Activated CD8-positive, alpha-beta T cell treated with anti-CD3 and anti-CD28 coated beads for 36 hours (primary cell): Measurements from ENCODE around the gene TRPM8. TPM values are rescaled to one million over a fixed set of nuclear protein-coding genes. Genes with fewer than 3 reads are reported as not detected.
"Not testable (repeated sequence)": the region's sequence is repeated elsewhere in the genome, so short reads cannot be mapped to it uniquely, and the experiment has no call there.

ENCODE experiments used
- ATAC-seq: fragments of 200-7000 bp; cut with Tn5 transposase; one replicate; pipeline ENCODE4 v1.10.0; 2021; ENCODE audit warnings: mild to moderate bottlenecking, moderate library complexity
- CTCF ChIA-PET: fragments of 350-600 bp; sonication (Branson Sonifier 250); formaldehyde crosslinking; loops from one replicate; lab custom pipeline; 2021; ENCODE audit warnings: antibody characterized with exemption; lab: Charles Lee
- POLR2A ChIA-PET: fragments of 350-600 bp; sonication (Branson Sonifier 250); formaldehyde crosslinking; loops from one replicate; lab custom pipeline; 2021; ENCODE audit warnings: antibody characterized with exemption; lab: Charles Lee
- DNase-seq: peaks from one replicate; pipeline ENCODE4 v3.0.0-alpha.2; 2020
- H3K27ac Mint-ChIP-seq: one replicate; pipeline ENCODE4 v1.8.0; 2021; ENCODE audit warnings: mild to moderate bottlenecking, mixed read lengths
- H3K27me3 Mint-ChIP-seq: one replicate; pipeline ENCODE4 v1.8.0; 2021; ENCODE audit warnings: mixed read lengths
- H3K36me3 Mint-ChIP-seq: one replicate; pipeline ENCODE4 v1.8.0; 2021; ENCODE audit warnings: low read depth, mixed read lengths
- H3K4me1 Mint-ChIP-seq: one replicate; pipeline ENCODE4 v1.8.0; 2021; ENCODE audit warnings: low read depth, mixed read lengths
- H3K4me3 Mint-ChIP-seq: one replicate; pipeline ENCODE4 v1.8.0; 2021; ENCODE audit warnings: mild to moderate bottlenecking, moderate library complexity, mixed read lengths
- H3K9me3 Mint-ChIP-seq: one replicate; pipeline ENCODE4 v1.8.0; 2021; ENCODE audit warnings: mixed read lengths
- intact Hi-C: fragments of 100-400 bp; cut with micrococcal nuclease; formaldehyde crosslinking; loops from one replicate; pipeline ENCODE4 v1.10.0; 2022
- total RNA-seq, 2 experiments: library from RNA; stranded (reverse); gene quantifications; one replicate each; pipeline ENCODE4 v1.2.3, GENCODE V29; 2021
- TF ChIP-seq, protein P1 (sequence below): fragments of 200-600 bp; IDR thresholded peaks from one replicate; pipeline ENCODE4 v1.8.0; 2022; ENCODE audit warnings: antibody characterized with exemption, mild to moderate bottlenecking

TRPM8 gene
- not detected for total RNA-seq

GRCh38 chr2:233917116-233917515 is at the start of gene TRPM8:
Gene TRPM8, plus strand, starts transcription at chr2:233917373. Its CDS starts 9,165 bp downstream, at chr2:233926538.
- Mint-ChIP-seq H3K4me1 (peaks cover 5% of the 10 kb centered on the region), H3K4me3 (no peak within 1 kb of the TSS), H3K27ac (no peak within 1 kb of the TSS), H3K36me3 (no peaks in the 10 kb centered on the region), H3K9me3 (no peaks in the 10 kb centered on the region), H3K27me3 (peaks cover 20% of the 10 kb centered on the region)
- ATAC-seq (no peak), DNase-seq (no peak)
- ChIA-PET POLR2A (interaction anchor here (1.6 kb wide), 1 partner anchor 15 kb away, joined by 4 read pairs; no protein-coding TSS in a partner anchor), CTCF (interaction anchor here (1.1 kb wide), 1 partner anchor 11 kb away, joined by 3 read pairs; no protein-coding TSS in a partner anchor)
- intact Hi-C loops: no loop called here
- TF ChIP-seq, protein P1, sequence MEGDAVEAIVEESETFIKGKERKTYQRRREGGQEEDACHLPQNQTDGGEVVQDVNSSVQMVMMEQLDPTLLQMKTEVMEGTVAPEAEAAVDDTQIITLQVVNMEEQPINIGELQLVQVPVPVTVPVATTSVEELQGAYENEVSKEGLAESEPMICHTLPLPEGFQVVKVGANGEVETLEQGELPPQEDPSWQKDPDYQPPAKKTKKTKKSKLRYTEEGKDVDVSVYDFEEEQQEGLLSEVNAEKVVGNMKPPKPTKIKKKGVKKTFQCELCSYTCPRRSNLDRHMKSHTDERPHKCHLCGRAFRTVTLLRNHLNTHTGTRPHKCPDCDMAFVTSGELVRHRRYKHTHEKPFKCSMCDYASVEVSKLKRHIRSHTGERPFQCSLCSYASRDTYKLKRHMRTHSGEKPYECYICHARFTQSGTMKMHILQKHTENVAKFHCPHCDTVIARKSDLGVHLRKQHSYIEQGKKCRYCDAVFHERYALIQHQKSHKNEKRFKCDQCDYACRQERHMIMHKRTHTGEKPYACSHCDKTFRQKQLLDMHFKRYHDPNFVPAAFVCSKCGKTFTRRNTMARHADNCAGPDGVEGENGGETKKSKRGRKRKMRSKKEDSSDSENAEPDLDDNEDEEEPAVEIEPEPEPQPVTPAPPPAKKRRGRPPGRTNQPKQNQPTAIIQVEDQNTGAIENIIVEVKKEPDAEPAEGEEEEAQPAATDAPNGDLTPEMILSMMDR: no peak

DNA sequence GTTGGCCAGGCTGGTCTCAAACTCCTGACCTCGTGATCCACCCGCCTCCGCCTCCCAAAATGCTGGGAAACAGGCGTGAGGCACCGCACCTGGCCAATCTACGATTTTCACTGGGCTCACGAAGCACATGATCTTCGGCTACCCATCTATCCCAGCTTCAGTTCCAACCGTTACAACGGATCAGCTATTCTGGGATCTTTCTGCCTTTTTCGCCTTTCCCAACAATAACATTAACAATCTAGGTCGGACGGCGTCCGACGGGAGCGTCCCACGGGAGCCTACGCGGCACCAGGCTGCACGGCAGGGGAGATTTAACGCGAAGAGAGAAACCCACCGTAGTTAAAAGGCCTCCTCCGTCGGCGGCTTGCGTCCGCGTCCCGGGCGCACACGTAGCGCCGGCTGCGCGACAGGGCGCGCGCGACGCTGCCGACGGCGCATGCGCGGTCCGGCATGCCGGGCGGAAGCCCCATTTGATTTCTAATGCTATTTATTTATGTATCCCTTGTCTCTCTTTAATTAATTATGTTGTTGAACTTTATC is 49.1 kb upstream of the TRPM8 start, which contains the start of gene MSL3B:
Gene MSL3B (minus strand): TSS at position 394 of the 540 bp plus-strand sequence.
- CTCF ChIA-PET: interaction anchor here (0.9 to 3.0 kb wide), 3 partner anchors 10 to 676 kb away, joined by 3 to 23 read pairs (median 3); no protein-coding TSS in a partner anchor
- TF ChIP-seq, protein P1: no peak
- Mint-ChIP-seq H3K27ac (peak within 1 kb of the TSS; percentile 83), H3K4me1 (peaks cover 3% of the 10 kb centered on the region), H3K4me3 (peak within 1 kb of the TSS; percentile 82), H3K27me3 (peaks cover 13% of the 10 kb centered on the region), H3K36me3 (peaks cover 23% of the 10 kb centered on the region), H3K9me3 (peaks cover 8% of the 10 kb centered on the region)
- POLR2A ChIA-PET: interaction anchor here (0.6 kb wide), 1 partner anchor 13 kb away, joined by 3 read pairs; no protein-coding TSS in a partner anchor
- ATAC-seq (peak; percentile 93), DNase-seq (peak; percentile 58)
- intact Hi-C loops: no loop called here

DNA sequence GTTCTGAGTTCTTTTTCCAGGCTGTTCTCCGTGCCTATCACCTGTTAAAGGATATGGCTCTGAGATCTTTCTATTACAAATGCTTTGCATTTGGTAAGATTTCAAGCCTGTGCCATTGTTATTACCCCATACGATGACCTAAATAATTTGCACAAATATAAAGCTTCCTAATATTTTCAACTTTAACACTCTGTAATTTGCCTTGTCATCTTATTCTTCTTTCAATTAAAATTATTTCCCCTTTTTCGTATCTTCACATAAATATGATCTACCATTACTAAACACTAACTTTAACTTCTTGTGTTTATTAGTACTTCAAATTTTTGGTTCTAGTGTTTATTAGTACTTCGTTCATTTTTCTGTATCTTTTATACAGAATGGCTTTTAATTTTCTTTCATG is 45.7 kb upstream of the TRPM8 start:
- Mint-ChIP-seq H3K27me3 (peaks cover 27% of the 10 kb centered on the region), H3K27ac (no peak overlapping the region), H3K4me1 (peaks cover 3% of the 10 kb centered on the region), H3K9me3 (peaks cover 8% of the 10 kb centered on the region), H3K4me3 (no peak overlapping the region), H3K36me3 (peaks cover 15% of the 10 kb centered on the region)
- TF ChIP-seq, protein P1: no peak
- ChIA-PET POLR2A (no interaction called here), CTCF (interaction anchor here (0.6 kb wide), 1 partner anchor 510 kb away, joined by 3 read pairs; no protein-coding TSS in a partner anchor)
- DNase-seq (no peak), ATAC-seq (no peak)
- intact Hi-C loops: no loop called here

DNA sequence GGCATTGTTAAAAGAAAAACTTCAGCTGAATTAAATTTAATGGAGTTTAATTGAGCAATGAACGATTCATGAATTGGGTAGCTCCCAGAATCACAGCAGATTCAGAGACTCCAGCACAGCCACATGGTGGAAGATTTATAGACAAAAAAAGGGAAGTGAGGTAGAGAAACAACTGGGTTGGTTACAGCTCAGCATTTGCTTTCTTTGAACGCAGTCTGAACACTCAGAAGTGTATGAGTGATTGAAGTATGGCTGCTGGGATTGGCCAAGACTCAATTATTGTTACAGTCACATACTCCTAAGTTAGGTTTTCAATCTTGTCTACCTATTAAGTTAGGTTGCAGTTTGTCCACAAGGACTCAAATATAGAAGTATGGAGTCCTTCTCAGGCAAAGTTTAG is 45.0 kb upstream of the TRPM8 start:
- peaks cover 27% of the 10 kb centered on the region for H3K27me3 Mint-ChIP-seq
- CTCF ChIA-PET: interaction anchor here (0.6 kb wide), 1 partner anchor 510 kb away, joined by 3 read pairs; no protein-coding TSS in a partner anchor
- intact Hi-C loops, POLR2A ChIA-PET, H3K4me3 Mint-ChIP-seq, ATAC-seq, DNase-seq, H3K36me3 Mint-ChIP-seq, H3K27ac Mint-ChIP-seq, H3K9me3 Mint-ChIP-seq, H3K4me1 Mint-ChIP-seq: not testable (repeated sequence)

GRCh38 chr2:233882353-233882752 is 34.8 kb upstream of the TRPM8 start:
- intact Hi-C loops: no loop called here
- ATAC-seq (no peak), DNase-seq (no peak)
- H3K27me3 Mint-ChIP-seq: peaks cover 17% of the 10 kb centered on the region
- ChIA-PET POLR2A (no interaction called here), CTCF (no interaction called here)
- peaks cover 15% of the 10 kb centered on the region for H3K9me3 Mint-ChIP-seq
- no peak overlapping the region for H3K27ac Mint-ChIP-seq
- H3K36me3 Mint-ChIP-seq: no peaks in the 10 kb centered on the region
- no peak overlapping the region for H3K4me3 Mint-ChIP-seq
- no peaks in the 10 kb centered on the region for H3K4me1 Mint-ChIP-seq
- TF ChIP-seq, protein P1: no peak
